Astrocyte (in vitro differentiated cells and primary cell): ENCODE data around the gene RRM1.

ENCODE experiments used
- EZH2 ChIP-seq: IDR thresholded peaks from 2 replicates; pipeline ENCODE4 v1.6.1; 2012; ENCODE audit warnings: mild to moderate bottlenecking, low read length, inconsistent platforms; ENCODE audit not compliant: insufficient read depth
- TF ChIP-seq, protein P1 (sequence below): IDR thresholded peaks from 2 replicates; pipeline ENCODE4 v1.5.1; 2011; ENCODE audit warnings: low read depth, mild to moderate bottlenecking, inconsistent platforms, low read length, moderate library complexity; ENCODE audit not compliant: insufficient read depth

- TF ChIP-seq EZH2 = no peak
- TF ChIP-seq, protein P1, sequence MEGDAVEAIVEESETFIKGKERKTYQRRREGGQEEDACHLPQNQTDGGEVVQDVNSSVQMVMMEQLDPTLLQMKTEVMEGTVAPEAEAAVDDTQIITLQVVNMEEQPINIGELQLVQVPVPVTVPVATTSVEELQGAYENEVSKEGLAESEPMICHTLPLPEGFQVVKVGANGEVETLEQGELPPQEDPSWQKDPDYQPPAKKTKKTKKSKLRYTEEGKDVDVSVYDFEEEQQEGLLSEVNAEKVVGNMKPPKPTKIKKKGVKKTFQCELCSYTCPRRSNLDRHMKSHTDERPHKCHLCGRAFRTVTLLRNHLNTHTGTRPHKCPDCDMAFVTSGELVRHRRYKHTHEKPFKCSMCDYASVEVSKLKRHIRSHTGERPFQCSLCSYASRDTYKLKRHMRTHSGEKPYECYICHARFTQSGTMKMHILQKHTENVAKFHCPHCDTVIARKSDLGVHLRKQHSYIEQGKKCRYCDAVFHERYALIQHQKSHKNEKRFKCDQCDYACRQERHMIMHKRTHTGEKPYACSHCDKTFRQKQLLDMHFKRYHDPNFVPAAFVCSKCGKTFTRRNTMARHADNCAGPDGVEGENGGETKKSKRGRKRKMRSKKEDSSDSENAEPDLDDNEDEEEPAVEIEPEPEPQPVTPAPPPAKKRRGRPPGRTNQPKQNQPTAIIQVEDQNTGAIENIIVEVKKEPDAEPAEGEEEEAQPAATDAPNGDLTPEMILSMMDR = no peak
Observed at GRCh38 chr11:4085575-4085974, 9.0 kb upstream of the RRM1 start.
